ENCODE data around the gene FRMPD4.
A peak's percentile ranks its signal among the peaks of the same experiment; 100 is the strongest.
"Not testable (repeated sequence)": the region's sequence is repeated elsewhere in the genome, so short reads cannot be mapped to it uniquely, and the experiment has no call there.

The FRMPD4 gene

GRCh38 chrX:12138361-12139313, at the start of gene FRMPD4:
Gene FRMPD4, plus strand, starts transcription at chrX:12138473. Its CDS starts 499 bp downstream, at chrX:12138972.
- peak; percentile 24 to 67 for DNase-seq

- no peak for DNase-seq
Observed at GRCh38 chrX:12089740-12090139, 48.5 kb upstream of the FRMPD4 start.

GRCh38 chrX:12113321-12113720, 25.0 kb upstream of the FRMPD4 start:
- no peak for DNase-seq

DNA sequence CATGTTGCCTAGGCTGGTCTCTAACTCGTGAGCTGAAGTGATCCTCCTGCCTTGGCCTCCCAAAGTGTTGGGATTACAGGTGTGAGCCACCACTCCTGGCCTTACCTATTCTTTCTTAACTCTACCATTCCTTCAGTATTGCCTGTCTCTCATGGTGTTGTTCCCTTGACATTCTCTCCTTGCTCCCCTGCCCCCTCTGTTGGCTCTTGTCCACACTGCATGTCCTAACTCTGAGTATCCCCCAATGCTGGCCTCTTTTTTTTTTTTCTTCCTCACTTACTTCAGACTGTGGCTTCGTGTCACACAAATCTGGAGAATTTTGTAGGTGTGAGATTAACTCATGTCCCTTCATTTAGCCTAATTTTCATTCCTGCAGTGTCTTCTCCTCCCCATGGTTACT, 22.9 kb upstream of the FRMPD4 start:
- DNase-seq, result peak; percentile 10 to 40

DNA sequence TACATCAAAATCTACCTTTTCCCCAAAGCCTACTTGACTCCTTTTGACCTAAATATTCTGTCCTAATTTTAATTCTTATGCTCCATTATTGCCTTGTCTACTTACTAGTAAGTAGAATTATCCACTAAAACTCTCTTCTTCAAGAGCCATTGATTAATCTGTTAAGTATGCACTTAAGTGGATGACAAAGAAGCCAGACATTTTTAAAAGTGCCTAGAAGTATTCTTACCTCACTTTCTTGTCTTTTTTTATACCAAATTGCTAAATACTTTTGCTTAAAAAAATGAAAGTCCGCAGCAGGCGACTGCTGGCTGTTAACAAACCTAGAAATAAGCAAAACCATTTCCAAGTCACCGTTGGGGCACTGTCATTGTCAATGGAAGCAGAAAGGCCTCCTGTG, 20.1 kb upstream of the FRMPD4 start:
- DNase-seq, result peak; percentile 54 to 61

GRCh38 chrX:12128017-12128416, 10.3 kb upstream of the FRMPD4 start:
- DNase-seq, result no peak

GRCh38 chrX:12137951-12138360, 317 bp upstream of the FRMPD4 start:
- peak in 1 of 2 experiments; percentile 51 for DNase-seq

DNA sequence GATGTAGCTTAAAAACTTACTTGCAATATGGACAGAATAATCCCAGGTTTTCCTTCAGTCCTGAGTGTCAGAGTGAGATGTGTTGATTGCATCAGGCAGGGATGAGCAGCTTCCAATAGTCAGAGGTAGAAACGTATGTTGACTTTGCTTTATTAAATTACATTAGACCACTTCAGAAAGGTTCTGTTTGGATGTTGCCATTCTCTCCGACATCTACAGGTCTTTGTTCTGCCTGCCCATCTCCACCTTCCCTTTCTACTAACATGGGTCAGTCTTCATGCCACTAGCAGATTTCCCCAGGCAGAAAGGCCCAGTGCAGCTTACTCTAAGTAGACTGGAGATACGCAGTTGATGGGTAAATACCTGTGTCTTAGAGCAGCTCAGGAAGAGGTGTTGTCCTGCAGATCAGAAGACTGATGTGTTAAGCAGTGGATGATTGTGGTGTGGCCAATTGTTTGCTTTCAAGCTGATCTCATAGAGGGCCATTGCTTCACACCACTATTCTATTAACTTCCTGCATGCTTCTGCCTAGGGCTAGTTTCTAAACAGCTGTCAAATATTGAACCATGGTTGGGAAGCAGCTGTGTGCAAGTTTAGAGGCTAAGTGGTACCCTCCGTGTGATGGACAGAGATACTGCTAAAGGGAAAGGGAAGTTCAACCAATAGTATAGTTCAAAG, 1.8 kb downstream of the FRMPD4 start:
- DNase-seq, result no peak

DNA sequence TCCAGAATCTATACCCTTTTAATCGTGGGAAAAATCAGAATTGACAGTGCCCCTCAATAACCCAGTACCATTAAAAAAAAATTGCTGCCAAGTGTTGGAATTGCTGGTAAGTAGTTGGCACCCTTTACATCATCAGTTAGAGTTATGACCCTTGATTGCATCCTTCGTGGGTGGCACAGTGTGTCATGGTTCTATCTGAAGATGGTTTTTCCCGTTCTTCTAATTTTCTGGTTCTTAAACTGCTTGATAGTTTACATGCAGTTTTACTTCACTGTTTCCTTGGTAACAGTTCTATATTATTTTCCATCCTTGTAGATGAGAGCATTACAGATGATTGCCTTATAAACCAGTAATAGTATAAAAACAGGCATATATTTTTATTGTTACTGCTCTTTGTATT, 3.2 kb downstream of the FRMPD4 start:
- no peak for DNase-seq

GRCh38 chrX:12142661-12143060, 4.4 kb downstream of the FRMPD4 start:
- peak in 1 of 2 experiments; percentile 26 for DNase-seq

GRCh38 chrX:12145402-12145801, 7.1 kb downstream of the FRMPD4 start:
- DNase-seq, result no peak

- no peak for DNase-seq
Observed at GRCh38 chrX:12149670-12150407, 11.6 kb downstream of the FRMPD4 start.

DNA sequence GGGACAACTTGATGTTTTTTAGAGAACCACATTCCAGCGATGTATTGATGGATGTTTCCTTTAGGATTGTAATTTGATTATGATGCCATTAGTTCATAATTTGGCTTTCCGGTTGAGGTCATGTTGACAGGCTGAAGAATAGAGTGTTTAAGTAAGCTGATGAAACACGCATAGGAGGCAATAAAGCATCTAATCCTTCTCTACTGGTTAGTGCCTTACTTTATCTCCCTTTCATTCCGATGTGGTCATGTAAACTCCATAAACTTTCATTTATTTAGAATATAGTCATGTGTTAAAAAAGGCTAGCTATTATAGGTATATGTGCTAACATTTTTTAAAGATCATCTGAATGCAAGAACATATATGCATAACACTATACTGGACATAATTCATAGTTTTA, 15.0 kb downstream of the FRMPD4 start:
- DNase-seq, result no peak

DNA sequence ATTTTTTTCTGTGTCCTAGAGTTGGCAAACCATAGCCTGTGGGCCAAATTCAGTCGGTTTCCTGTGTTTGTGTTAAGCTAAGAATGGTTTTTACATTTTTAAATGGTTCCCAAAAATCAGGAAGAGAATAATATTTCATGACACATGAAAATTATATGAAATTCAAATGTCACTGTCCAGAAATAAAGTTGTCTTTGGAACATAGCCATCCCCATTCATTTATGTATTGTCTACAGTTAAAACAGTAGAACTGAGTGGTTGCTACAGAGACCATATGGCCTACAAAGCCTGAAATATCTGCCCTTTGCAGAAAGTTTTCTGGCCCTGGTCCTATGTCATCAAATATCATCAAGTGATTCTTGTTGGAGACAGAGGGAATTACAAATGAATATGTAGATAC, 15.5 kb downstream of the FRMPD4 start:
- no peak for DNase-seq

- DNase-seq, result peak; percentile 6 to 64
Observed at GRCh38 chrX:12159799-12160198, 21.5 kb downstream of the FRMPD4 start.

DNA sequence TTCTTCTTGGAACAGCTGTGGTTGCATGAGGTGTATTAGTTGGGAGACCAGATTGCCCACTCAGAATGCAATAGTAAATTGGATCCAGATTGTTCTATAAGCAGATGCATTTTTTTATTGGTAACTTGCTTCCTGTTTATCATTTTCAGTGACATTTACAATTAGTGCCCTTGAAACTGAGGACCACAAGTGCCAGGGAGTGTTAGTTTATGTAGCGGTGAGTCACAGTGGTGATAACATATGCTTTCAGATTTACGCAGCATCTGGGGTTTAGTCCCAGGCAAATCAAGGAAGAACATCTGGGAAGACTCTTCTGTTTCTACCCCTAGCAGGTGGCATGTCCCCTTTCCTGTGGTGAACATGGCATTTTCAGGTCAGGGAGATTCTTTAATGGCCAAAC, 24.1 kb downstream of the FRMPD4 start:
- peak; percentile 68 to 93 for DNase-seq

- DNase-seq, result not testable (repeated sequence)
Observed at GRCh38 chrX:12164180-12164579, 25.9 kb downstream of the FRMPD4 start.

DNA sequence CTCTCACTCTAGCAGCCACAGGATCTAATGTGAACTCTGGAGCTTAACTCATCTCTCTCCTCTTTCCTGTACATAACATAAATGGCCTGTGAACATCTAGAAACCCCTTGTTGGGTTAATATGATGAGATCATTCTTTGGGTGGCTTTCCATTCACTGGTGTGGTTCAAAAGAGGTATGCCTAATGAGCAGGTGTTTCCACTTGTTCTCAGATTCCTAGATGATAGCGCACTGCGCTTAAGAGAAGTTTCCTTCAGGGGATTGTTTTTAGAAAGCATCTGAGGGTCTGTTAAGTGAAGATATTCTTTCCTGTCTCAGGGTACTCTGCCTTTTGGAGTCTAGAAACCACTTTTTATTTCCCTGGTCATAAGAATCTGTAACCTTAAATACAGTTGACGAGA, 32.5 kb downstream of the FRMPD4 start:
- DNase-seq, result no peak

- DNase-seq, result no peak
Observed at GRCh38 chrX:12174358-12174757, 36.1 kb downstream of the FRMPD4 start.

DNA sequence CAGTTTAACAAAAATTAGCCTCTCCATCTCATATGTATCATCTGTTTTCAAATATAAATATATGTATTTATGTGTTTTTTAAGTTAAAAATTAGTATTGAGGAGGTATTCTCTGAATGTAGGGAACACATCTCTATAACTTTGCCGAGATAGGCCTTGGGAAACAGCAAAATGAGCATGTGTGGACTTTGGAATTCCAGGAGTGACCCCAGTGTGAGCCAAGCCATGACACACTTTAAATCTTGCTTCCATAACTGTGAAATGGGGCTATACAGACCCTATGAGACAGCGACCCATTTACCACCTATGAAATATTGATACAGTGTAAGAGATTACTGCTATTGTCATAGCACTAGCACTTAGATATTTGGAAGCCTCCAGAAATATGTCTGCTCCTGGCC, 58.8 kb downstream of the FRMPD4 start:
- no peak for DNase-seq

DNA sequence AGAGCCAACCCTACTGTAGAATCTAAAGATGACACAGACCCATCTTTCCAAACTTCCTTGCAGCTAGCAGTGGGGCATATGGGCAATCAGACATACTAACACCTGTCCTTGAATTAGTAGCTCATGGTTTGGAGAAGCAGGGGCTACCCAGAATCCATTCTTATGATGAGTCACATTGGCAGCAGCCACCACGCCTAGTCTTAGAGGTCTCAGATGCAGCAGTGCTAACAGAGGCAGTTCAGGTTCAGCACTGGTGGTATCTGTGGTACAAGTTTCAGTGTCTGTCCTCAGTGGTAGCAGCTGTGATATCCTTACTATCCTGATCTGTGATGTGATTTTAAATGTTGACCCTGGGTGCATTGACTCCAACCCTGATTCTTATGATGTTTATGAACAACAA, 68.1 kb downstream of the FRMPD4 start:
- no peak for DNase-seq

DNA sequence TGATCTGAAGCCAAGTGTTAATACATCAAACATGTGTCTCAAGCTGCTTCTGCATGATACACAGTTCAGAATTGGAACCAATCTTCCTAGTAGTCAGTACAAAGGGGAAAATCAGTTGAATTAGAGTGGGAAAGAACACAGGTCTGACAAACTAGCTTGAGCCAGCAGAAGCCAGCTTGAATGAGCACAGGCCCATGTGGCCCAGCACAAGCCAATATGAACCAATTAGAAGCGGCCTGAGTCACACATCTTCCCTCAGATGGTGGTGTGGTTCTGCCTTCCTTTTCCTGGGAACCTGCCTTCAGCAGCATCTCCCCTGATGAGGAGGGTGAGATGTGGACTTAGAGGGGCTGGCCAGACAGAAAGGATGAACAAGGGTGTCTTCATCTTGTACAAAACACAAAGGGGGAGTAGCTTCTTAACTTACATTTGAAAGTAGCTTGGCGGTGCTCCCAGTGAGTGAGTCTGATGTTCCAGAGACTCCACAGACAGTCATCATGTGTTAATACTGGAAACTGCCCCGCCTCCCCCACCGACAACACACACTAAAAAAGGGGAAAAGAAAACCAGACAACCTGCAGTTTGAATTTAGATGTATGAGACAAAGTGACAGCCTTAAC, 72.0 kb downstream of the FRMPD4 start:
- DNase-seq, result no peak

GRCh38 chrX:12210971-12211370, 72.7 kb downstream of the FRMPD4 start:
- no peak for DNase-seq

Data from NCI-H524 (cell line).